PFSK-1 (cell line): ENCODE measurements around the gene CDT1.

Experiments
- POLR2AphosphoS5 ChIP-seq: IDR thresholded peaks from 2 replicates; pipeline ENCODE4 v1.6.1; 2012; ENCODE audit warnings: low read depth, mild to moderate bottlenecking, control low read depth, low read length, moderate library complexity
- REST ChIP-seq, 2 experiments: IDR thresholded peaks; 2 replicates each; pipeline versions ENCODE4 v1.6.1 to v1.8.0; 2011 to 2012; ENCODE audit warnings: low read depth in 2 of 2, low read length in 2 of 2, control low read depth in 1 of 2, inconsistent platforms in 1 of 2, mild to moderate bottlenecking in 1 of 2, moderate library complexity in 1 of 2; ENCODE audit not compliant: insufficient read depth in 1 of 2

GRCh38 chr16:88755745-88756443 is 47.7 kb upstream of the CDT1 start:
- no peak for TF ChIP-seq REST (IDR thresholded peaks at IDR 0.05; ENCODE audit: insufficient read depth in 1 of 2, low read depth in 2 of 2, low read length in 2 of 2)
- TF ChIP-seq POLR2AphosphoS5 = no peak
